Activated T-helper 2 cell treated with anti-CD3 and anti-CD28 coated beads, Interferon-gamma antibody, Interleukin-2, Interleukin-4, amounts not matched to agents 10 μg/mL and 5 μg/mL and 100 μg/mL, durations not matched to agents 14 hours and 24 hours and 36 hours (primary cell): Measurements from ENCODE around the gene WIF1. TPM values are rescaled to one million over a fixed set of nuclear protein-coding genes. Genes with fewer than 3 reads are reported as not detected.

ENCODE experiments used
- DNase-seq: peaks from one replicate; pipeline ENCODE4 v3.0.0; 2021; ENCODE audit warnings: low spot score
- H3K27ac Mint-ChIP-seq: one replicate; pipeline ENCODE4 v1.8.0; 2021; ENCODE audit warnings: mixed read lengths
- H3K27me3 Mint-ChIP-seq: one replicate; pipeline ENCODE4 v1.8.0; 2021; ENCODE audit warnings: low read depth, mixed read lengths
- H3K36me3 Mint-ChIP-seq: one replicate; pipeline ENCODE4 v1.8.0; 2021; ENCODE audit warnings: low read depth, mixed read lengths
- H3K4me1 Mint-ChIP-seq: one replicate; pipeline ENCODE4 v1.8.0; 2021; ENCODE audit warnings: low read depth, mixed read lengths
- H3K4me3 Mint-ChIP-seq: one replicate; pipeline ENCODE4 v1.8.0; 2021; ENCODE audit warnings: low read depth, mild to moderate bottlenecking, moderate library complexity, mixed read lengths
- H3K9me3 Mint-ChIP-seq: one replicate; pipeline ENCODE4 v1.8.0; 2021; ENCODE audit warnings: mixed read lengths
- intact Hi-C: fragments of 100-400 bp; cut with micrococcal nuclease; formaldehyde crosslinking; loops from one replicate; pipeline ENCODE4 v1.15.1; 2023
- total RNA-seq: library from RNA; stranded (reverse); gene quantifications from 2 replicates; pipeline ENCODE4 v1.2.3, GENCODE V29; 2022

The WIF1 gene
- total RNA-seq, 1 donor from 2014 or later, result not detected

DNA sequence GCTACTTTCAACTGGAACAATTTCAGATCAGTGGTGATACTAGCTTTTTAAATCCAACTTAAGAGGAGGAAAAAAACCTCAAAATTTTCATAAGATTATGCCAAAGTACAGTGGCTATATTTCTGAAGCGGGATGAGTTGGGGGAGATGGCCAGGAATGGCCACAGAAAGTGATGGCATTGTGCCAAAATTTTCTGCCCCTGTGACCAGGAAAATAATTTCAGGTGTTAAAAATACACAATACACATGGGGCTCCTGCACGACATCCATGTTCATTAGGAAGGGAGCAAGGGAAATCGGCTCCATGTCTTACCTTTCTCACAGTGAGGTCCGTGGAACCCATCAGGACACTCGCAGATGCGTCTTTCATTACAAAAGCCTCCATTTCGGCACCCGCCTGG, 53.7 kb downstream of the WIF1 start:
- Mint-ChIP-seq H3K4me3 (no peak overlapping the region), H3K36me3 (no peaks in the 10 kb centered on the region), H3K4me1 (no peaks in the 10 kb centered on the region), H3K27me3 (peaks cover 10% of the 10 kb centered on the region), H3K27ac (no peak overlapping the region), H3K9me3 (no peaks in the 10 kb centered on the region)
- intact Hi-C loops, result no loop called here
- DNase-seq, result no peak

DNA sequence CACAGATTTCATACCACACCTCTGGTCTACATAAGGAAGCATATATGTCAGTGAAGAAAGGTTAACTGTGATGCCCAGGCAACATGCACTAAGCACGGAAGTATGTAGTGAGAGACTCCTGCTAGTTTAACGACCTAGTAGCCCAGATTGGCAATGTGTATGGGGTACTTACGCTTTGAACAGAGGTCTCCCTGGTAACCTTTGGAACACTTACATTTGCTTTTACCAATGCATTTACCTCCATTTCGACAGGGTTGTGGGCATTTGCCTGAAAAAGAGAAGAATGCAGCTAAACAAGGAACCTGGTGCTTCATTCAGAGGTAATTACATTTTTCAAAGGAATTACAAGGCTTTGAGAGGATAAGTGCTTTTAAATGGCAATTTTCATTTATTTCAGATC, 65.2 kb downstream of the WIF1 start:
- no peaks in the 10 kb centered on the region for H3K4me1 Mint-ChIP-seq
- intact Hi-C loops, result no loop called here
- H3K36me3 Mint-ChIP-seq, result no peaks in the 10 kb centered on the region
- H3K27me3 Mint-ChIP-seq, result peaks cover 4% of the 10 kb centered on the region
- no peak overlapping the region for H3K4me3 Mint-ChIP-seq
- H3K9me3 Mint-ChIP-seq, result no peaks in the 10 kb centered on the region
- H3K27ac Mint-ChIP-seq, result no peak overlapping the region
- DNase-seq, result no peak

DNA sequence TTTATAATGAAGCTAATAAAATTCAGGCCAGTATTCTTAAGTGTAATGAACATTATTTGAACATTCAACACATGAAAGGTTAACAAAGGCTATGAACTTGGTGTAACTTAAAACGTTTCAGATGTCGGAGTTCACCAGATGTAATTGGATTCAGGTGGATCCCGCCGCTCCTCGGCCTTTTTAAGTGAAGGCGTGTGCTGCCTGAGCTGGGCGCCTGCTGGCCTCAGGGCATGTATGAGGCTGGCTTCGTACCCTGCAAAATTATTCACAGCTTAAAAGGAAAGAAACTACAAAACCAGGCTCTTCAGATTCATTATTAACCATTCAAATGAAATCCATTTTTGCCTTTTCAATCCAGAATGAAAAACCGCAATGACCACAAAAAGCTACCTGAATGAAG, 69.9 kb downstream of the WIF1 start:
- DNase-seq, result no peak
- Mint-ChIP-seq H3K27me3 (peaks cover 7% of the 10 kb centered on the region), H3K27ac (no peak overlapping the region), H3K36me3 (no peaks in the 10 kb centered on the region), H3K9me3 (no peaks in the 10 kb centered on the region), H3K4me1 (no peaks in the 10 kb centered on the region), H3K4me3 (no peak overlapping the region)
- intact Hi-C loops, result no loop called here

DNA sequence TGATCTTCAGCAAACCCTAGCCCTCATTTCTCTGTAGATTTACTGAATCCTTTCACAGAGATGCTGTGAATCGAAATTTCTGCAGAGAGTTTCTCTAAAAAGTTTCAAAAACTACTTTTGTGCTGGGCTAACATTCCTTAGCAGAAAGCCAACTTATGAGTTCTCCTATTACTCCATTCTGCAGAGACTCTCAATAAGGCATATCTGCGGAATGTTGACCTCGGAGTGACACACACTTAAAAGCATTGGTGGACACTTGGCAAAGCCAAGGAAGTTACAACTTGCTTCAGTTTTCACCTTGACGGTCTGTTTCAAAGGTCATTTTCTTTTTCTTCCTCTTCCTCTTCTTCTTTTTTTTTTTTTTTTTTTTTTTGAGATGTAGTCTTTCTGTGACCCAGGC, 75.8 kb downstream of the WIF1 start:
- no peaks in the 10 kb centered on the region for H3K36me3 Mint-ChIP-seq
- no peak for DNase-seq
- H3K27ac Mint-ChIP-seq, result no peak overlapping the region
- intact Hi-C loops, result no loop called here
- no peak overlapping the region for H3K4me3 Mint-ChIP-seq
- no peaks in the 10 kb centered on the region for H3K4me1 Mint-ChIP-seq
- H3K27me3 Mint-ChIP-seq, result peaks cover 4% of the 10 kb centered on the region
- H3K9me3 Mint-ChIP-seq, result no peaks in the 10 kb centered on the region

DNA sequence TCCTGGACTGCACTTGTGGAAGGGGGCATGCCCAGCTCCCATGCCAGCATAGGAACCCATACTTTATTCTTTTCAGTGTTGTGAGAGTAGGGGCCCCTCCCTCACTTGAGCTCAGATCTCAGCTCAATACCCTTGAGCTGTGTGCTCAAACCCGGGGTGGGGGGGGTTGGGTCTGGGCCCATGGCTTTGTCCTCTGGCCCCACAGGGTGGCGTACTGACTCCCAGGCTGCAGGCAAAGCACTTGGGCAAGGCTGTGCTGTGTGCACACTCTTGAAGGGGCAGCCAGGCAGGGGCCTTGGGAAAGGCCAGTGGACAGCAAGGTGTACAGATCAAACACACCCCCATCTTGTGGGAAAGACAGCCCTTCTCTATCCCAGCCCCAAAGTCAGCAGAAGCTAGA, 81.8 kb downstream of the WIF1 start:
- Mint-ChIP-seq H3K27me3 (no peaks in the 10 kb centered on the region), H3K4me1 (no peaks in the 10 kb centered on the region), H3K4me3 (no peak overlapping the region), H3K27ac (no peak overlapping the region), H3K36me3 (no peaks in the 10 kb centered on the region), H3K9me3 (no peaks in the 10 kb centered on the region)
- no peak for DNase-seq
- intact Hi-C loops, result no loop called here

DNA sequence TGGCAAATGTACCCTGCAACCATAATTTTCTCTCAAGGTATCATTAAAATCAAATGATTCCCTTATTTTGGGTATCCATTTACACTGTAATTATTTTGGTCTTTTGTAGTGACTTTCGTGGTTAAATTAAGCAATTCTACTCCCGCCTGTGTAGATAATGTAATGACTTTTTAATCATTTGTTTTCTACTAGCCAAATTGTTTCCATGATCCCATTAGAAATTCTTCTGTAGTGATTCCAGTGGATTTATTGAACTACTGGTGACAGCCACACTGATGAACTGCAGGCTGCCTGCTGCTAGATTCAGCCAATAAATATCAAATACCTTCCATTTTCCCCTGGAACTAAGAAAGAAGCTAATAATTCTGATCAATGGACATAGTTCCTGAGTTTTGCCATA, 96.0 kb downstream of the WIF1 start:
- no peak for DNase-seq
- Mint-ChIP-seq H3K27ac (no peak overlapping the region), H3K9me3 (no peaks in the 10 kb centered on the region), H3K36me3 (no peaks in the 10 kb centered on the region), H3K4me1 (no peaks in the 10 kb centered on the region), H3K27me3 (no peaks in the 10 kb centered on the region), H3K4me3 (no peak overlapping the region)
- intact Hi-C loops, result no loop called here

DNA sequence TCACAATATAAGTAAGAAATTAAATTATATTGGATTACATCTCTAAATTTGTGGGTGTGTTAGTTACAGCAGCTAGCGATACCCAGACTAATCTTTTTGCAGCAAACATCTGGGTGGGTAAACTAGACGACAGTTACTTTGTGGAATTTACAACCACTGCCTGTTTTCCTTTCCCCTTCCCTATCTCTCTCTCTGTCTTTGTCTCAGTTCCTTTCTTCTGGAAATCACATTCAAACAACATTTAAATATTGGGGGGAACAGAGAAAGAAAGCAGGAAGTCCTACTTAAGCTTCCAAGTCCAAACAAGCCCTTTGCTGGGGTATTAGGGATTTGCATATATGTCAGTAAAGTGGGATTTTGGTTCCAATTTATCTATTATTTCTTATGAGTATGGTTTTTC, 97.6 kb downstream of the WIF1 start:
- no peaks in the 10 kb centered on the region for H3K9me3 Mint-ChIP-seq
- H3K27me3 Mint-ChIP-seq, result no peaks in the 10 kb centered on the region
- no peak for DNase-seq
- no peak overlapping the region for H3K27ac Mint-ChIP-seq
- H3K4me1 Mint-ChIP-seq, result no peaks in the 10 kb centered on the region
- H3K36me3 Mint-ChIP-seq, result no peaks in the 10 kb centered on the region
- intact Hi-C loops, result no loop called here
- H3K4me3 Mint-ChIP-seq, result no peak overlapping the region

DNA sequence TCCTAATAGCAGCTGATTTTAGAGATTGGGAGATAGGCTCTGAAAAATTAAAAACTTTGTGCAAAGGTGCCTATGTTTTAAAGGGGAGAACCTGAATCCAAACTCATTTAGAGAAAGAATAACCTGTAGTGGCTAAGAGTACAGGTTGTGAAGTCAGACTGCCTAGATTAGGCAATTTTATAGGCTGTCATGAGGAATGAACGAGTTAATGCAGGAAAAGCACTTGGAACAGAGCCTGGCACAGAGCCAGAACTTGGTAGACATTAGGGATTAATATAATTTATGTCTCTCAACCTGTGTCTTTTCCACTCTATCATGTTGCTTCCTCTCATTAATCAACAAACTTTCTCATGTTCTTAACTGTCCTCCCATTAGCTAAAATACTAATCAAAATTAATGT, 98.1 kb downstream of the WIF1 start:
- DNase-seq, result no peak
- H3K4me3 Mint-ChIP-seq, result no peak overlapping the region
- intact Hi-C loops, result no loop called here
- no peaks in the 10 kb centered on the region for H3K27me3 Mint-ChIP-seq
- no peak overlapping the region for H3K27ac Mint-ChIP-seq
- H3K36me3 Mint-ChIP-seq, result no peaks in the 10 kb centered on the region
- no peaks in the 10 kb centered on the region for H3K9me3 Mint-ChIP-seq
- H3K4me1 Mint-ChIP-seq, result no peaks in the 10 kb centered on the region

DNA sequence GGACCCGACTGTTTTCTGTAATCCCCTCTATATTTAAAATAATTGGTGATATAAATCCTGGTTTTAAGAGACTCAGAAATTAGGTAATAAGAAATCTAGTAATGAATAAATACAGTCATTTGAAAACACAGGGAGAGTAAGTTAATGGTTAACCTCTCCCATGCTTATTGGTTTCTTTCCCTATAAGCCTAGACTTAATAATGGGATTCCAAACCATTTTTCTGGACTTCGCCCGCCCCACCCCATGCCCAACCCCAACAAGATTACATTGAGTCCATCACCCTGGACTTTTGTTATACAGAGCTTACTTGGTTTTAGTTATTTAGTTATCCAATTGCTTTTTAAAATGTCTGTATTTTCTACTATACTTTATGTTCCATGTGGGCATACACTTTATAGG, 98.7 kb downstream of the WIF1 start:
- Mint-ChIP-seq H3K27ac (no peak overlapping the region), H3K27me3 (no peaks in the 10 kb centered on the region), H3K36me3 (no peaks in the 10 kb centered on the region), H3K4me1 (no peaks in the 10 kb centered on the region), H3K9me3 (no peaks in the 10 kb centered on the region), H3K4me3 (no peak overlapping the region)
- intact Hi-C loops, result no loop called here
- no peak for DNase-seq

DNA sequence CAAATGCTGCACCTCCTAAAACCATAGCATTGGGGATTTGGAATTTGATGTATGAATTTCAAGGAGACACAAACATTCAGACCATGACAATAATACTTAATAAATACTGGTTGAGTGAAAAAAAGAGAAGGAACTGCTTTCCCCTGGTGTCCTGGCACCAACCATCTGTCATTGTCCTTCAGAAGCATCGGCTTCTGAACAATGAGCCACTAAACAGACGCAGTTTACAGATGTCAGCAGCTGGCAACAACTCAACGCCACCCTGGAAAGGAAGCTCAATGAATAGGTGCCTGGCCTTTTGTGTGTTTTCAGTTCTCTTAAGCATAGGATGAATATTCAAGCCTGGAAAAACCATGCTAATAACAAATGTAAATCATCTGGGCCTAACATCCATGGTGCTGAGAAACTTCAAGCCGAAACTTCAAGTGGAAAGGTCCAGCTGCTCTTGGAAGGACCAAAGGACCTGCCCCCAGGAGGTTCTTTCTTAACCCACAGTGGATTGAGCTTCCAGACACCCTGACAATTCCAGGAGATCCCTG, 101.3 kb downstream of the WIF1 start:
- no peaks in the 10 kb centered on the region for H3K36me3 Mint-ChIP-seq
- no peaks in the 10 kb centered on the region for H3K9me3 Mint-ChIP-seq
- no peak for DNase-seq
- intact Hi-C loops, result no loop called here
- H3K4me1 Mint-ChIP-seq, result no peaks in the 10 kb centered on the region
- no peaks in the 10 kb centered on the region for H3K27me3 Mint-ChIP-seq
- H3K4me3 Mint-ChIP-seq, result no peak overlapping the region
- no peak overlapping the region for H3K27ac Mint-ChIP-seq

DNA sequence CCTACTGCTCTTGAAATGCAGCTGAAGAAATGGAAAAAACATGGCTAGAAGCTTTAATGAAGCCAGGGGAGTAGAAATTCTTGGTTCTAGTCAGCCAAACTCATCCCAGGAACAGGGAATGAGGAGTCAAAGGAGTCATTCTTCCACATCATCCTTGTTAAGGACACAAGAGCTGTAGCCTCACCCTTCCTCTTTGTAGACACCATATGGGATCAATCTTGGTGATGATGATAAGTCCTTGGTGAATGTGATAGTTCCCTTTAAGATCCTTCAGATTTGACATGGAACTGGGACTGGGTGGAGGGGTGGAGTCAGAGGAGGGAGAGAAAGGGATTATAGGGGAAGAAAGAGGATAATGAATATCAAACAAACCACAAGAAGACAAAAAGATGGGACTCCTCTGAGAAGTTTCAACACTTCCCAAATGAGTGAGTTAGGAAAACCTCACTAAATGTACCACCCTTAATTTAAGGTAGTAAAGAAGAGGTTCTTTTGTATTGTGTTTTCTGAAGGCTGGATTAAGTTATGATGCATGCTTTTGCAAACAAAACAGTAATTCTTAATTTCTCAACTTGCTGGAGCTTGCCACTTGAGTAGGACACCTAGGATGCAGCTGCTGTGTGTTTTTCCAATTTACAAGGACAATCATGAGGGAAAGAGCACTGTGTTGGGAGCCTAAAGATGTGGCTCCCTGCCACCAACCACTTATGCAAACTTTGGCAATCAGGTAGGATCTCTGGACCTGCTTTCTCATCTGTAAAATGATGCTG, 104.0 kb downstream of the WIF1 start:
- intact Hi-C loops, result no loop called here
- H3K27ac Mint-ChIP-seq, result no peak overlapping the region
- DNase-seq, result no peak
- no peaks in the 10 kb centered on the region for H3K36me3 Mint-ChIP-seq
- H3K27me3 Mint-ChIP-seq, result no peaks in the 10 kb centered on the region
- no peaks in the 10 kb centered on the region for H3K9me3 Mint-ChIP-seq
- H3K4me3 Mint-ChIP-seq, result no peak overlapping the region
- H3K4me1 Mint-ChIP-seq, result no peaks in the 10 kb centered on the region

DNA sequence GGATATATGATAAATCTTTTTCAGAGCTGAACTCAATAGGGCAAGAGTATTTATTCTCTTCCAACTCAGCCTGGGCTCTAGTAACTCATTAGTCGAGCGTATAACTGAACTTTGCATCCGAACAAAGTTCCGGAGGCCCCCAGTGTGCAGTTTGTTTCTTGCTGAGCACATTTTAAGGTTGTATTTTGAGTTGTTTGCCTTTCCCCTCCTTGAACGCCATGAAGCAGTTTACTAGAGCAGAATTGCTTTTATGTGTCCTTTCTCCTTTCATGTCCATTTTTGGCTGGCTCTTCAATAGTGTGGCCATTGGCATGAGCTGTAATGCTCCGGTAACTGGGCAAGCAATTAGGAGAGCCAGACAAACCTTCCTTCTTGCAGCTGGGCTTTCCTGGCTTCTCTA, 105.3 kb downstream of the WIF1 start:
- Mint-ChIP-seq H3K36me3 (no peaks in the 10 kb centered on the region), H3K4me3 (no peak overlapping the region), H3K4me1 (no peaks in the 10 kb centered on the region), H3K27ac (no peak overlapping the region), H3K27me3 (no peaks in the 10 kb centered on the region), H3K9me3 (no peaks in the 10 kb centered on the region)
- no peak for DNase-seq
- intact Hi-C loops, result no loop called here

DNA sequence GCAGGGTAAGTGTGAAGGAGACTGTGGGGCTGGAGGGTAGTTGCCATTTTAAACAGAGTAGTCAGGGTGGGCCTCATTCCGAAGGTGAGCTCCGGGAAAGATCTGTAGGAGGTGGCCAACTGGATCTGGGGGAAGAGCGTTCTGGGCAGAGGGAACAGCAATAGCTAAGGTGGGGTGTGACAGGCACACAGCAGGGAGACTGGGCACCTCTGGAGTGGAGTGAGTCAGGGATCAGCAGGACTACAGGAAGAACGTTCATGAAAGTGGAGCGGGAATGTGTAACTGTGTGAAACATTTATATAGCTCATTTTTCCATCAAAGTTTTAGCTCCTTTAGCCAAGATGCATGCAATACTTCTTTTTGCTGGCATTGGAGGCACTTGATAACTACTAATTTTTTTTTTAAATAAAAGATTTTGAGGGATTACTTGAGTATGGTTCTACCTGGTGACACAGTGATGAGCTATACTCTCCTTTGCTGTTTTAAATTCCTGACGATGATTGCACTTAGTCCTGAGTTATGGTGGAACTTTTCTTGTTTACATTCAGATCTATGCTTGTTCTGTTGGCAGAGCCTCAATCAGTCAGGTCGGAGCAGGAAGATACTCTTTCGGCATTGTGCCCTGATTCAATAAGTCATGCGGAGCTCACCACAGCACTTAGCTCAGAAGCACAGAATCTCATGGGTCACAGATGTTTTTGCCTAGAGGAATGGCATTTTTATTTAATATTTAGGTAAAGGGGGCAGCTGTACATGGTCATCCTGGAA, 106.4 kb downstream of the WIF1 start:
- no peaks in the 10 kb centered on the region for H3K36me3 Mint-ChIP-seq
- no peak for DNase-seq
- no peaks in the 10 kb centered on the region for H3K9me3 Mint-ChIP-seq
- no peak overlapping the region for H3K27ac Mint-ChIP-seq
- intact Hi-C loops, result no loop called here
- H3K27me3 Mint-ChIP-seq, result no peaks in the 10 kb centered on the region
- H3K4me1 Mint-ChIP-seq, result no peaks in the 10 kb centered on the region
- H3K4me3 Mint-ChIP-seq, result no peak overlapping the region
